H1 (cell line): Measurements from ENCODE around the gene BTBD9. TPM values are rescaled to one million over a fixed set of nuclear protein-coding genes. Genes with fewer than 3 reads are reported as not detected.

Source experiments
- CTCF ChIA-PET: fragments of 300-600 bp; sonication (Branson Sonifier 250); formaldehyde crosslinking; loops from one replicate; lab custom pipeline; 2021; ENCODE audit not compliant: partially characterized antibody; lab: Charles Lee
- POLR2A ChIA-PET: fragments of 300-600 bp; sonication (Branson Sonifier 250); formaldehyde crosslinking; loops from one replicate; lab custom pipeline; 2021; ENCODE audit warnings: inconsistent platforms; ENCODE audit not compliant: partially characterized antibody; lab: Charles Lee
- DNase-seq, 2 experiments: peaks; one replicate each; pipeline versions ENCODE4 v3.0.0 to v3.0.0-alpha.2; 2010 to 2022; ENCODE audit warnings: low spot score in 2 of 2, low read depth in 1 of 2, mixed read lengths in 1 of 2
- FAIRE-seq: peaks from 2 replicates; lab custom pipeline; 2011; peaks lifted over from hg19 to GRCh38; lab: Jason Lieb, UNC
- H2AFZ ChIP-seq: 2 replicates; pipeline ENCODE4 v1.8.1; 2012; ENCODE audit warnings: low read length, inconsistent platforms
- H2AK5ac ChIP-seq: 2 replicates; pipeline ENCODE4 v1.6.1; 2013; ENCODE audit warnings: low read depth, low read length
- H2BK120ac ChIP-seq: replicated peaks from 2 replicates; pipeline ENCODE3; 2013; ENCODE audit warnings: low read depth, low read length, inconsistent platforms
- H2BK12ac ChIP-seq: 2 replicates; pipeline ENCODE4 v1.6.1; 2013; ENCODE audit warnings: low read depth, low read length
- H2BK15ac ChIP-seq: 2 replicates; pipeline ENCODE4 v1.6.1; 2013; ENCODE audit warnings: low read length
- H2BK20ac ChIP-seq: 2 replicates; pipeline ENCODE4 v1.6.1; 2013; ENCODE audit warnings: low read length
- H2BK5ac ChIP-seq: 2 replicates; pipeline ENCODE4 v1.6.1; 2013; ENCODE audit warnings: low read depth, low read length
- H3K14ac ChIP-seq: 2 replicates; pipeline ENCODE4 v1.6.1; 2013; ENCODE audit warnings: inconsistent platforms; ENCODE audit not compliant: insufficient read length
- H3K18ac ChIP-seq: 2 replicates; pipeline ENCODE4 v1.6.1; 2013; ENCODE audit warnings: low read length; ENCODE audit errors: extremely low read depth
- H3K23ac ChIP-seq: 2 replicates; pipeline ENCODE4 v1.6.1; 2013; ENCODE audit warnings: inconsistent platforms; ENCODE audit not compliant: insufficient read length
- H3K23me2 ChIP-seq: 2 replicates; pipeline ENCODE4 v1.6.1; 2013; ENCODE audit warnings: low read depth, low read length
- H3K27ac ChIP-seq: 2 replicates; pipeline ENCODE4 v1.6.1; 2011; ENCODE audit warnings: low read depth, low read length, inconsistent platforms
- H3K27me3 ChIP-seq, 4 experiments: replicated peaks in 1 of 4; 1 replicate in 1 of 4; 2 replicates in 3 of 4; pipeline versions ENCODE4 v1.6.1 to v1.8.1; 2011 to 2013; ENCODE audit warnings: low read length in 3 of 4, mild to moderate bottlenecking in 3 of 4, inconsistent platforms in 2 of 4, mixed read lengths in 2 of 4, moderate library complexity in 1 of 4; ENCODE audit not compliant: control insufficient read depth in 3 of 4, insufficient read depth in 3 of 4; ENCODE audit errors: extremely low read depth in 1 of 4
- H3K36me3 ChIP-seq, 4 experiments: 2 replicates each; pipeline versions ENCODE4 v1.6.1 to v1.8.1; 2011 to 2013; ENCODE audit warnings: mild to moderate bottlenecking in 4 of 4, low read length in 3 of 4, moderate library complexity in 2 of 4, control low read depth in 1 of 4, inconsistent platforms in 1 of 4; ENCODE audit not compliant: insufficient read depth in 4 of 4, control insufficient read depth in 2 of 4
- H3K4ac ChIP-seq: replicated peaks from 2 replicates; pipeline ENCODE3; 2013; ENCODE audit warnings: low read length, low read depth, mixed read lengths, inconsistent platforms; ENCODE audit not compliant: insufficient read length
- H3K4me1 ChIP-seq, 4 experiments: replicated peaks in 1 of 4; 1 replicate in 1 of 4; 2 replicates in 3 of 4; pipeline versions ENCODE4 v1.6.1 to v1.8.1; 2011 to 2013; ENCODE audit warnings: low read length in 3 of 4, inconsistent platforms in 2 of 4, mixed read lengths in 1 of 4; ENCODE audit not compliant: insufficient read depth in 4 of 4, control insufficient read depth in 3 of 4
- H3K4me2 ChIP-seq, 2 experiments: 2 replicates each; pipeline versions ENCODE4 v1.6.1 to v1.8.1; 2011 to 2013; ENCODE audit warnings: low read depth in 2 of 2, low read length in 2 of 2, control low read depth in 1 of 2, inconsistent platforms in 1 of 2, mild to moderate bottlenecking in 1 of 2; ENCODE audit not compliant: insufficient read depth in 1 of 2
- H3K4me3 ChIP-seq, 4 experiments: fragments of 200-600, 300-600 bp in 1 of 4; sonication (generic), shearing (Covaris generic), sonication (Bioruptor Twin) in 1 of 4; 2 replicates each; pipeline versions ENCODE4 v1.5.1 to v1.8.1; 2011 to 2016; ENCODE audit warnings: low read length in 4 of 4, low read depth in 3 of 4, control low read depth in 2 of 4, inconsistent platforms in 2 of 4, mild to moderate bottlenecking in 2 of 4, mixed read lengths in 1 of 4, moderate library complexity in 1 of 4; ENCODE audit not compliant: insufficient read depth in 2 of 4; ENCODE audit errors: extremely low read depth in 1 of 4
- H3K56ac ChIP-seq: replicated peaks from 2 replicates; pipeline ENCODE3; 2013; ENCODE audit warnings: low read depth, mild to moderate bottlenecking, mixed read lengths, low read length, inconsistent platforms; ENCODE audit not compliant: insufficient read length
- H3K79me1 ChIP-seq: 2 replicates; pipeline ENCODE4 v1.6.1; 2013; ENCODE audit warnings: low read depth, low read length, control low read depth
- H3K79me2 ChIP-seq, 2 experiments: 2 replicates each; pipeline versions ENCODE4 v1.6.1 to v1.8.1; 2012 to 2013; ENCODE audit warnings: low read length in 2 of 2, mild to moderate bottlenecking in 2 of 2, inconsistent platforms in 1 of 2; ENCODE audit not compliant: insufficient read depth in 2 of 2, control insufficient read depth in 1 of 2
- H3K9ac ChIP-seq, 4 experiments: replicated peaks in 1 of 4; 1 replicate in 1 of 4; 2 replicates in 3 of 4; pipeline versions ENCODE4 v1.6.1 to v1.8.1; 2011 to 2013; ENCODE audit warnings: low read depth in 3 of 4, low read length in 3 of 4, control low read depth in 2 of 4, mild to moderate bottlenecking in 2 of 4, moderate library complexity in 2 of 4, inconsistent platforms in 1 of 4; ENCODE audit errors: extremely low read depth in 1 of 4
- H3K9me3 ChIP-seq, 2 experiments: 2 replicates each; pipeline versions ENCODE4 v1.6.1 to v1.8.1; 2012 to 2013; ENCODE audit warnings: mild to moderate bottlenecking in 2 of 2, moderate library complexity in 2 of 2, control low read depth in 1 of 2, inconsistent platforms in 1 of 2, low read depth in 1 of 2, low read length in 1 of 2, mixed read lengths in 1 of 2; ENCODE audit not compliant: insufficient read depth in 2 of 2
- H4K20me1 ChIP-seq, 2 experiments: replicated peaks in 1 of 2; 2 replicates each; pipeline versions ENCODE3 to v1.8.1; 2011 to 2013; ENCODE audit warnings: inconsistent platforms in 2 of 2, low read length in 2 of 2, mild to moderate bottlenecking in 1 of 2; ENCODE audit not compliant: insufficient read depth in 2 of 2, control insufficient read depth in 1 of 2
- H4K5ac ChIP-seq: 2 replicates; pipeline ENCODE4 v1.6.1; 2013; ENCODE audit warnings: low read length, low read depth, mixed read lengths, inconsistent platforms; ENCODE audit not compliant: insufficient read length
- H4K8ac ChIP-seq: 2 replicates; pipeline ENCODE4 v1.8.0; 2013; ENCODE audit warnings: mild to moderate bottlenecking, moderate library complexity, low read length, inconsistent platforms; ENCODE audit not compliant: insufficient read depth; ENCODE audit errors: extremely low read depth
- H4K91ac ChIP-seq: replicated peaks from 2 replicates; pipeline ENCODE3; 2013; ENCODE audit warnings: low read length, mixed read lengths, inconsistent platforms; ENCODE audit not compliant: insufficient read length
- GABPA ChIP-seq: IDR thresholded peaks from 2 replicates; pipeline ENCODE4 v1.6.1; 2011; ENCODE audit warnings: mild to moderate bottlenecking, low read length, moderate library complexity, borderline replicate concordance; ENCODE audit not compliant: insufficient read depth
- JUND ChIP-seq: IDR thresholded peaks from 2 replicates; pipeline ENCODE4 v1.6.1; 2011; ENCODE audit warnings: mild to moderate bottlenecking, improper control_type of control experiment, low read length
- KDM5A ChIP-seq: fragments of 200-600 bp; IDR thresholded peaks from 2 replicates; pipeline ENCODE4 v1.7.1; 2012; ENCODE audit warnings: mild to moderate bottlenecking, low read length, inconsistent platforms, mixed read lengths
- MAFK ChIP-seq: IDR thresholded peaks from 2 replicates; pipeline ENCODE4 v1.6.1; 2012; ENCODE audit warnings: low read depth, mild to moderate bottlenecking, improper control_type of control experiment, low read length
- NANOG ChIP-seq: IDR thresholded peaks from 2 replicates; pipeline ENCODE4 v1.6.1; 2011; ENCODE audit warnings: low read length, low read depth, mild to moderate bottlenecking, inconsistent platforms; ENCODE audit not compliant: insufficient read depth, poor library complexity, severe bottlenecking
- NRF1 ChIP-seq: IDR thresholded peaks from 2 replicates; pipeline ENCODE4 v1.6.1; 2011; ENCODE audit warnings: mild to moderate bottlenecking, low read depth, low read length, improper control_type of control experiment
- POLR2AphosphoS5 ChIP-seq: IDR thresholded peaks from 2 replicates; pipeline ENCODE4 v1.6.1; 2011; ENCODE audit warnings: low read depth, low read length
- SAP30 ChIP-seq: fragments of 300-600 bp; sonication (generic); IDR thresholded peaks from 2 replicates; pipeline ENCODE4 v1.7.1; 2012; ENCODE audit warnings: low read length, moderate library complexity, mild to moderate bottlenecking, inconsistent platforms; ENCODE audit not compliant: insufficient read depth, insufficient replicate concordance
- WGBS, 2 experiments: shearing (Covaris generic) in 1 of 2; methylation state at CpG; one replicate each; pipeline versions ENCODE4 v1.1.6 to v1.1.7; 2013 to 2015; ENCODE audit warnings: low lambda C conversion rate in 2 of 2, mixed read lengths in 2 of 2, inconsistent platforms in 1 of 2, low coverage in 1 of 2, missing lambda C conversion rate in 1 of 2; ENCODE audit not compliant: insufficient replicate concordance in 2 of 2, insufficient coverage in 1 of 2, insufficient read length in 1 of 2; ENCODE audit errors: extremely low coverage in 1 of 2, missing lambda C conversion rate in 1 of 2; 5-methylcytosine and 5-hydroxymethylcytosine counted together
- polyA plus RNA-seq, 7 experiments: library from polyadenylated mRNA; depleted of rRNA in 3 of 7; stranded (reverse) in 5 of 7; unstranded in 2 of 7; fragments of >200 nt in 5 of 7; fragments of 200-250 nt in 2 of 7; gene quantifications; 1 replicate in 5 of 7; 2 replicates in 1 of 7; 4 replicates in 1 of 7; pipeline versions ENCODE4 v1.2.1 to v1.2.3, GENCODE V29; 2011 to 2013; ENCODE audit warnings: missing spikeins in 2 of 7, mixed read lengths in 2 of 7
- total RNA-seq: library from RNA; stranded (reverse); fragmentation: NEBNext Ultra II Directional; extraction: Animal tissue kit (Norgen Biotek cat#: 25700); gene quantifications from 2 replicates; pipeline ENCODE4 v1.2.1, GENCODE V29; 2021

BTBD9 gene
- total and polyA plus RNA-seq, 2 of the 8 experiments (the other 6 are each of a cell fraction or from before 2014, with no cell fraction given), result 0.92 to 4.1 TPM

GRCh38 chr6:38221251-38221650, 418.5 kb downstream of the BTBD9 start:
- Histone ChIP-seq H4K8ac (no peak overlapping the region), H3K56ac (no peak overlapping the region), H4K91ac (no peak overlapping the region), H3K36me3 (no peaks in the 10 kb centered on the region), H3K18ac (no peak overlapping the region), H3K9ac (no peak overlapping the region), H3K23me2 (no peaks in the 10 kb centered on the region)
- no peak for DNase-seq
- 96% methylated on average over 4 of the region's 4 CpGs; no CpG with 5 or more reads in 1 of the 2 experiments for WGBS, 2 experiments
- POLR2A ChIA-PET, result no interaction called here
- TF ChIP-seq JUND, result no peak
- TF ChIP-seq GABPA, result no peak
- TF ChIP-seq NANOG, result no peak
- no peak for TF ChIP-seq KDM5A
- TF ChIP-seq NRF1, result no peak
- no peak for TF ChIP-seq SAP30
- no peak for TF ChIP-seq POLR2AphosphoS5
- TF ChIP-seq MAFK, result no peak
- TF ChIP-seq, all 59 proteins: peak for 0
- Histone ChIP-seq H2BK15ac (no peak overlapping the region), H3K9me3 (no peaks in the 10 kb centered on the region), H3K14ac (no peak overlapping the region), H2AK5ac (no peak overlapping the region), H2BK12ac (no peak overlapping the region), H4K5ac (no peak overlapping the region), H2AFZ (no peak overlapping the region), H2BK20ac (no peak overlapping the region), H3K4me1 (peaks cover 0 to 2% (median 0%) of the 10 kb centered on the region in 4 experiments; a peak in 1 of 7 replicates), H2BK120ac (no peak overlapping the region), H3K4ac (no peak overlapping the region), H2BK5ac (no peak overlapping the region), H3K79me1 (no peaks in the 10 kb centered on the region), H4K20me1 (peaks cover 0 to 2% of the 10 kb centered on the region in 2 experiments), H3K79me2 (no peaks in the 10 kb centered on the region), H3K4me3 (no peak overlapping the region), H3K27ac (no peak overlapping the region), H3K4me2 (no peak overlapping the region), H3K23ac (no peak overlapping the region), H3K27me3 (no peaks in the 10 kb centered on the region)
- FAIRE-seq, result no peak
- CTCF ChIA-PET, result interaction anchor here (1.1 kb wide), 1 partner anchor 125 kb away, joined by 3 read pairs; no protein-coding TSS in a partner anchor
